Right lobe of liver (tissue), 6 donors: Measurements from ENCODE around the gene TRMT1. TPM values are rescaled to one million over a fixed set of nuclear protein-coding genes. Genes with fewer than 3 reads are reported as not detected.
A peak's percentile ranks its signal among the peaks of the same experiment; 100 is the strongest.

Experiments used
- ATAC-seq, 4 donors: fragments of 200-7000 bp; cut with Tn5 transposase; one replicate each; pipeline ENCODE4 v1.9.1; 2020; ENCODE audit warnings: mild to moderate bottlenecking in 4 of 4, moderate library complexity in 4 of 4
- DNase-seq, 3 donors: peaks; one replicate each; pipeline ENCODE4 v3.0.0-alpha.2; 2020
- H3K27ac ChIP-seq, 3 donors: fragments of 200-600 bp; one replicate each; pipeline ENCODE4 v1.8.0; 2022
- H3K27me3 ChIP-seq, 2 donors: fragments of 200-600 bp; one replicate each; pipeline ENCODE4 v1.8.0; 2022
- H3K36me3 ChIP-seq, 4 donors: fragments of 200-600 bp; sonication (generic) in 1 of 4; one replicate each; pipeline versions ENCODE4 v1.5.1 to v1.8.0; 2017 to 2022; ENCODE audit warnings: control low read depth in 1 of 4
- H3K4me1 ChIP-seq, 4 donors: fragments of 200-600 bp; sonication (generic) in 1 of 4; one replicate each; pipeline versions ENCODE4 v1.5.1 to v1.8.0; 2017 to 2022; ENCODE audit warnings: control low read depth in 1 of 4
- H3K4me3 ChIP-seq, 3 donors: fragments of 200-600 bp; one replicate each; pipeline ENCODE4 v1.8.0; 2022
- H3K9me3 ChIP-seq, 4 donors: fragments of 200-600 bp; sonication (generic) in 1 of 4; one replicate each; pipeline versions ENCODE4 v1.5.1 to v1.8.0; 2017 to 2022; ENCODE audit warnings: control low read depth in 1 of 4
- CTCF ChIP-seq, 4 donors: fragments of 200-600 bp in 3 of 4; fragments of 450-650 bp in 1 of 4; IDR thresholded peaks; one replicate each; pipeline versions ENCODE4 v1.5.1 to v1.8.0; 2016 to 2022; ENCODE audit warnings: antibody characterized with exemption in 4 of 4, mild to moderate bottlenecking in 2 of 4
- POLR2A ChIP-seq: fragments of 450-650 bp; IDR thresholded peaks from one replicate; pipeline ENCODE4 v1.6.1; 2017; ENCODE audit warnings: antibody characterized with exemption, mild to moderate bottlenecking
- WGBS: methylation state at CpG from one replicate; pipeline ENCODE4 v1.1.6; 2018; ENCODE audit warnings: low coverage, low lambda C conversion rate; ENCODE audit not compliant: insufficient coverage; ENCODE audit errors: missing lambda C conversion rate; 5-methylcytosine and 5-hydroxymethylcytosine counted together
- intact Hi-C, 2 donors: fragments of 100-400 bp; cut with DNase I; formaldehyde crosslinking; loops; one replicate each; pipeline versions ENCODE4 v1.11.2 to v1.14.1; 2022
- total RNA-seq, 6 experiments: library from RNA; depleted of rRNA in 2 of 6; stranded (reverse); fragments of >200 nt in 2 of 6; fragmentation: NEBNext Ultra II Directional in 3 of 6; extraction: Animal tissue kit (Norgen Biotek cat#: 25700) in 3 of 6; gene quantifications; one replicate each; pipeline versions ENCODE4 v1.1.0 to v1.2.4, GENCODE V29; 2016 to 2023
- donor health status: DM: no; HTN: yes; CAD: no.
- donor health status: DM: no; HTN: no; CAD: no.
- donor health status: DM: no; HTN: no; CAD: no.
- donor health status: DM: no; HTN: yes; CAD: no.
- donor health status: DM: no; HTN: yes; CAD: no.

TRMT1 gene
- total RNA-seq, 6 experiments from 2014 or later: 15.0 to 20.5 (median 17.2) TPM

- no peaks in the 10 kb centered on the region for H3K4me1 ChIP-seq
- TF ChIP-seq CTCF (IDR thresholded peaks at IDR 0.05): no peak
- no peak for TF ChIP-seq POLR2A
- no peaks in the 10 kb centered on the region for H3K36me3 ChIP-seq
- intact Hi-C loops: no loop called here
- WGBS: 60% methylated on average over 3 of the region's 17 CpGs
- H3K27ac ChIP-seq: no peak overlapping the region
- no peak for DNase-seq
- H3K4me3 ChIP-seq: no peak overlapping the region
- peak in 1 of 4 donors; percentile 12 for ATAC-seq
- H3K27me3 ChIP-seq: no peaks in the 10 kb centered on the region
- H3K9me3 ChIP-seq: no peaks in the 10 kb centered on the region
Observed at GRCh38 chr19:13066933-13067807, 49.4 kb downstream of the TRMT1 start.

DNA sequence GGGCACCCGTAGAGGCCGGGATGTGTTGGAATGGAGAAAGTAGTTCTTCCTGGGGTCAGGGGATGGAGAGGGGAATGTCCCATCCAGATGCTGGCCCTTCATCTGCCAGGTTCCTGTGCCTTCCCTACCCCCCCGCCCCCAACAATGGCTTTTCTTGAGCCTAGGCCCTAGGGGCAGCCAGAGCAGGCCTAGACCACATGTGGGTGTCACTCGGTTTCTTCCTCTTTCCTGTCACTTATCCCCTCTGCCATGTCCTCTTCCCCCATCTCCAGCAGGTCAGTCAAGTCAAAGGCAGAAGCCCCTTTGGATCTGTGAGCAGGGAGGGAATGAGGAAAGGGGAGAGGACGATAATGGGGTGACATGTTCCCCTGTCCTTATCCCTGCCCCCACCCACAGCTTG, 50.3 kb downstream of the TRMT1 start:
- Histone ChIP-seq H3K9me3 (no peaks in the 10 kb centered on the region), H3K4me3 (no peak overlapping the region), H3K27me3 (no peaks in the 10 kb centered on the region), H3K27ac (no peak overlapping the region), H3K36me3 (no peaks in the 10 kb centered on the region), H3K4me1 (peaks cover 0 to 6% (median 0%) of the 10 kb centered on the region in 4 donors)
- 60% methylated on average over 2 of the region's 5 CpGs for WGBS
- ATAC-seq (no peak), DNase-seq (no peak)
- TF ChIP-seq POLR2A (no peak), CTCF (IDR thresholded peaks at IDR 0.05) (no peak)
- intact Hi-C loops: no loop called here

DNA sequence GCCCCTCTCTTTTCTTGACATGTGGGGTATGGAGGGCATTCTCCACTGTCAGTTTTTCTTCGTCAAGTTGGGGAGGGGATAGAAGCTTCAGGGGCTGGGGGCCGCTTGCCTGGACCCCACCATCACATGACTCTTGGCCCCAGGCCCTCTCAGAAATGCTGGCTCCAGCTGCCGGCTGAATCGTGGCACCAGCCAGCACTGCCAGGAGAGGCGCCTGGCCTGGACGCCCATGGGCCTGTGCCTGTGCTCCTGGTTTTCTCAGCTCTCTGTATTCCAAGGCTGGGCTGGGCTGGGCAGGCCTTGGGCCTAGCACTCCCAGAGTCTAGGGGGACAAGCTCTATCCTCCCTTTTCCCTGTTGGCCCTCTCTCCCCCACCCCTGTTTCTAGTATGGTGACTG, 52.4 kb downstream of the TRMT1 start:
- H3K27me3 ChIP-seq: no peaks in the 10 kb centered on the region
- intact Hi-C loops: no loop called here
- H3K27ac ChIP-seq: no peak overlapping the region
- TF ChIP-seq POLR2A: no peak
- no peak overlapping the region for H3K4me3 ChIP-seq
- no peak for DNase-seq
- no peaks in the 10 kb centered on the region for H3K9me3 ChIP-seq
- H3K4me1 ChIP-seq: peaks cover 0 to 16% (median 0%) of the 10 kb centered on the region in 4 donors
- no peak for ATAC-seq
- no CpG with 5 or more reads among the region's 6 CpGs for WGBS
- no peaks in the 10 kb centered on the region for H3K36me3 ChIP-seq

DNA sequence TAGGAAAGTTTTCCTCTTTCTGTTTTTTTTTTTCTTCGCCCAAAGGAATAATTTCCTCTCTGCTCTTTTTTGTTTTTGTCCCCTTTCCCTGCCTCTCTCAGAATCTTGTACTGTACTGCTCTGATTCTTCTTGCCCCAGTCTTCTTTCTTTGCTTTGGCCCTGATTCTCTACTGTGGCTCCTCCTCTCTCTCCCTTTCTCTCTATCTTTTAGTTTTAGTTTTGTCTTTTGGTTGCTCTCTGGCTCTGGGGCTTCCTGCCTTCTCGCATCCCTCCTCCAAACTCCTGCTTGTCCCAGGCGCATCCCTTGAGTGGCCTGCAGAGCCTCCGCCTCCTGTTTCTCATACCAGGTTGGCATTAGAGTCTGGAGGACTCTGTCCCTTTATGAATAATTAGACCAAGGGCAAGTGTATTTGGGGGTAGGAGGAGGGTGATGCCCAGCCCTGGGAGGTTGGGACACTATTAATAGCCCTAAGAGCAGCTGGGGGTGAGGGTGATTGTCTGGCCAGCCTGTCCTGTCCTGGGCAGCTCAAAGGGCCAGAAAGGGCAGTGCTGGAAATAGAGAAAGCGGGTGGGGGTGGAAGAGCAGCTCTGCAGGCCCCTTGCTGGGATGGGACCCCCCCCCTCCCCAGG, 53.0 kb downstream of the TRMT1 start:
- ATAC-seq (no peak), DNase-seq (no peak)
- Histone ChIP-seq H3K4me3 (no peak overlapping the region), H3K4me1 (peaks cover 0 to 16% (median 0%) of the 10 kb centered on the region in 4 donors), H3K27me3 (no peaks in the 10 kb centered on the region), H3K36me3 (no peaks in the 10 kb centered on the region), H3K9me3 (no peaks in the 10 kb centered on the region), H3K27ac (no peak overlapping the region)
- 77% methylated on average over 5 of the region's 5 CpGs for WGBS
- TF ChIP-seq CTCF (IDR thresholded peaks at IDR 0.05) (no peak), POLR2A (no peak)
- intact Hi-C loops: no loop called here

- no peak for TF ChIP-seq CTCF (IDR thresholded peaks at IDR 0.05)
- TF ChIP-seq POLR2A: no peak
- Histone ChIP-seq H3K9me3 (no peaks in the 10 kb centered on the region), H3K36me3 (no peaks in the 10 kb centered on the region), H3K27ac (no peak overlapping the region), H3K4me3 (no peak overlapping the region), H3K4me1 (peaks cover 0 to 16% (median 2%) of the 10 kb centered on the region in 4 donors), H3K27me3 (no peaks in the 10 kb centered on the region)
- intact Hi-C loops: no loop called here
- no peak for DNase-seq
- no peak for ATAC-seq
Observed at GRCh38 chr19:13062317-13062716, 54.2 kb downstream of the TRMT1 start.
